Measurements from ENCODE around the gene A4GALT.

A4GALT gene

DNA sequence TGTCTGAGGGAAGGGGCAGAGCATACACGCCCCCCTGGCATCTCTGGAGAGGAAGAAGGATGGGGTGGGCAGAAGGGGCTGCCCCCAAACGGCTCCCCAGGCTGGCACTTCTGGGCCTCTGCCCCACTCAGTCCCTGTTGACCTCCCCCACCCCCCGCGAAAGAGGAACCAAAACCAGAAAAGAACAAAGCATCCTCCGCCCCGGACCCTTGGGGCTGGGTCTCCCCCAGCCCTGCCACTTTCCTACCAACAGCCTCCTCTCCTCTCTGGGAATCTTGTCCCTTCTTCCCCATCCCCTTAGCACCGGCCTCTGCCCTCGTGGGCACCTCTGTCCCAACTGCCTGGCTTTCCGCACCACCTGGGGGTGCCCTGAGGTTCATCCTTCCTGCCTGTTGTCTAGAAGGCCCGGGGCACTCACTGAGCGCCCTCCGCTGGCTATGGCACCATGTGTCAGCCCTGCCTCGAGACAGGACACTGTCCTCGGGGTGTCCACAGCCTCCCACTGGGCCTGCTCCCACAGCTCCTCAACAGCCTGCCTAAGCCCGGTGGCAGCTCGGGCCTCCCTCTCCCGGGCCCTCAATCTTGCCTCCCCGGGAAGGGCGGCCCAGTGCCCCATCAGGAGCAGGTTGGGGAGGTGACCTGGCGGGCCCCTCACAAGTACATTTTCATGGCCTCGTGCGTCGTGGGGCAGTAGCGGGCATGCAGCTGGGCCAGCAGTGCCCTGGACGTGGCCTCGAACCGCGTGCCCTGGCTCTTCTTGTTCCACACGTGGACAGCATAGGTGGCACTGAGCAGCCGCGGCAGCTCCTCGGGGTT is 28.2 kb downstream of the A4GALT start:
- Histone ChIP-seq H3K36me3 (no peaks in the 10 kb centered on the region), H3K27me3 (ENCODE audit: insufficient read depth, low read depth, severe bottlenecking) (no peaks in the 10 kb centered on the region), H3K27ac (no peak overlapping the region), H3K4me3 (ENCODE audit: low read depth, low read length) (no peak overlapping the region), H3K9me3 (ENCODE audit: severe bottlenecking) (no peaks in the 10 kb centered on the region)
- DNase-seq = no peak
- TF ChIP-seq, protein P1, sequence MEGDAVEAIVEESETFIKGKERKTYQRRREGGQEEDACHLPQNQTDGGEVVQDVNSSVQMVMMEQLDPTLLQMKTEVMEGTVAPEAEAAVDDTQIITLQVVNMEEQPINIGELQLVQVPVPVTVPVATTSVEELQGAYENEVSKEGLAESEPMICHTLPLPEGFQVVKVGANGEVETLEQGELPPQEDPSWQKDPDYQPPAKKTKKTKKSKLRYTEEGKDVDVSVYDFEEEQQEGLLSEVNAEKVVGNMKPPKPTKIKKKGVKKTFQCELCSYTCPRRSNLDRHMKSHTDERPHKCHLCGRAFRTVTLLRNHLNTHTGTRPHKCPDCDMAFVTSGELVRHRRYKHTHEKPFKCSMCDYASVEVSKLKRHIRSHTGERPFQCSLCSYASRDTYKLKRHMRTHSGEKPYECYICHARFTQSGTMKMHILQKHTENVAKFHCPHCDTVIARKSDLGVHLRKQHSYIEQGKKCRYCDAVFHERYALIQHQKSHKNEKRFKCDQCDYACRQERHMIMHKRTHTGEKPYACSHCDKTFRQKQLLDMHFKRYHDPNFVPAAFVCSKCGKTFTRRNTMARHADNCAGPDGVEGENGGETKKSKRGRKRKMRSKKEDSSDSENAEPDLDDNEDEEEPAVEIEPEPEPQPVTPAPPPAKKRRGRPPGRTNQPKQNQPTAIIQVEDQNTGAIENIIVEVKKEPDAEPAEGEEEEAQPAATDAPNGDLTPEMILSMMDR (IDR thresholded peaks at IDR 0.05; ENCODE audit: low read depth, low read length) = peak; percentile 37; the same call in 1 of the 2 replicates

DNA sequence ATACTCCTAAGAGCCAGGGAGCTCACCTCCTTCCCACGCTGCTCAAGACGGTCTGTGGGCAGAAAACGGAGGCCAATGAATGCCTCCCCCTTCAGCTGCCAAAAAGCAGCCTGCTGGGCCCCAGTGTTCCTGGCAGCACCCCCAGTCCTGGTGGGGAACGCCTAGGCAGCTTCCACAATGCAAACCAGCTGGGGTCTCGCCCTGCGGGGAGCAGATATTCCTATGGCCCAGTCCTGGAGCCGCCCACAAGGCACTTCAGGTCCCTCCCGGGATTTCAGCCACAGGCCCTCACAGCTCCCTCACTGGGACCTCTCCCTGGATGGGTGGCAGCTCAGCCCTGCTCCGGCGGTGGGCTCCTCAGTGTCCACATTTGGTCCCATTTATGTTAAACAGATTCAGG is 29.2 kb downstream of the A4GALT start:
- Histone ChIP-seq H3K36me3 (no peaks in the 10 kb centered on the region), H3K4me3 (ENCODE audit: low read depth, low read length) (no peak overlapping the region), H3K27ac (no peak overlapping the region), H3K9me3 (ENCODE audit: severe bottlenecking) (no peaks in the 10 kb centered on the region), H3K27me3 (ENCODE audit: insufficient read depth, low read depth, severe bottlenecking) (no peaks in the 10 kb centered on the region)
- DNase-seq = no peak
- TF ChIP-seq, protein P1 (IDR thresholded peaks at IDR 0.05; ENCODE audit: low read depth, low read length) = no peak

DNA sequence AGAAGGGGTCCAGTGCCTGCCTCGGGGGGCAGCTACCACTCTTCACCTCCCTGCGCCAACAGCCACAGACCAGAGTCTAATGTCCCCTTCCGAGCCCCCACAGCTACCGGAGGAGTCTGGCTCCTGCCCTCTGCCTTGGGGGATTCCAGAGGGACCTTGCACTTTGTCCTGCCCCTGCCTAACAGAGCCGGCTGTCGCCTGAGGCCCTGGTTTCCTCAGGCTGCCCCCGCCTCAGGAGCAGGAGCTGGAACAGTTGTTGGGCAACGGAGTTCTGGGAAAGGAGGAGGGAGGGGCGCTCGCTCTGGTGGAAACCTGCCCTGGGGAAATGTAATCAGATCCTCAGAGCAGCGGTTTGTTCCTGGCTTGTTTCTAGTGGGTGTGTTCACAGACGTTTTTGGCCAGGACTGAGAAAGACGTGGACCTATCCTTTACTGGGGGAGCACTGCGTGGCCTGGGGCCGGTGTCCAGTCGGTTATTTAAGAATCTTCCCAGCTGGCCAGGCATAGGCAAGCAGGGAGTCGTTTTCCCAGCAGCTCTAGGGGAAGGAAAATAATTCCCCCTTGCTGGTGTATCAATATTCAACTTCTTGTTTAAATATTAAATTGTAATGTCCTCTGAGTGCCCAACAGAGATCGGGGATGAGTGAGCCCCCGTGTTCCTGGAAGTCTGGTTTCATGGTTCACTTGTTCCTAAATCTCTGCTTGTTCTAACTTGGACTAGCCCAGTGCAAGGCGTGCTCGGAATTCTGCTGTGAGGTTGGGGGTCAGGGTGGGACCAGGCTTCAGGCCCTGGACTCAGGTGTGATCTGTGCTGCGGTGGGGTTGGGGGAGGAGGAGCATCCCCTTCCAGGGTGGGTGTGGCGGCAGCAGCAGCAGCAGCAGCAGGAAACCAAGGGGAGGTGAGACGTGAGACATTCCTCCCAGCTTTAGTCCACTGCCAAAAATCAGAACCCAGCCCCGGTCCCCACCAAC is 32.1 kb downstream of the A4GALT start:
- no peaks in the 10 kb centered on the region for H3K27me3 ChIP-seq (ENCODE audit: insufficient read depth, low read depth, severe bottlenecking)
- no peak overlapping the region for H3K4me3 ChIP-seq (ENCODE audit: low read depth, low read length)
- peak; percentile 59 for DNase-seq
- no peaks in the 10 kb centered on the region for H3K9me3 ChIP-seq (ENCODE audit: severe bottlenecking)
- TF ChIP-seq, protein P1 (IDR thresholded peaks at IDR 0.05; ENCODE audit: low read depth, low read length) = no peak
- H3K27ac ChIP-seq = peak overlapping the region; percentile 8; the same call in 1 of the 2 replicates
- H3K36me3 ChIP-seq = no peaks in the 10 kb centered on the region

DNA sequence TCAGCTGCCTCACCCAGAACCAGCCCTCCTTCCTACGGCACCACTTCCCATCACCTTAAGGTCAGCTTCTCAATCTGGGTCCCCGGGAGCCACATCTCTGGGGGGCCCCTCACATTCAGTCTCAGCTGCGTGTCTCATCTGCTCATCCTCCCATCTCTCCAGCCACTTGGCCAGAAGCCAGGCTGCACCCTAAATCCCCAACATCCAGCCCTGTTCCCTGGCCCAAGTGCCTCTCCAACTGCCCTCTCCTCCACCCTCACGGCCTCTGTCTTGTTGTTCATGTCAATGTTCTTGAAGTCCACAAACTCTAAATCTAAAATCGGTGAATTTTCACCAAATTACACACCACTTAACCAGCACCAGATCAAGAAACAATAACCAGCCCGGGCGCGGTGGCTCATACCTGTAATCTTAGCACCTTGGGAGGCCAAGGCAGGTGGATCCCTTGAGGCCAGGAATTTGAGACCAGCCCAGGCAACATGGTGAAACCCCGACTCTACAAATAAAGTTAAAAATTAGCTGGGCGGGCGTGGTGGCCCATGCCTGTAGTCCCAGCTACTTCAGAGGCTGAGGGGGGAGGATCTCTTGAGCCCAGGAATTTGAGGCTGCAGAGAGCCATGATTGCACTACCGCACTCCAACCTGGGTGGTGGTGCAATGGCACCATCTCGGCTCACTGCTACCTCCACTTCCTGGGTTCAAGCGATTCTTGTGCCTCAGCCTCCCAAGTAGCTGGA is 33.7 kb downstream of the A4GALT start:
- H3K27me3 ChIP-seq (ENCODE audit: insufficient read depth, low read depth, severe bottlenecking) = no peaks in the 10 kb centered on the region
- no peak overlapping the region for H3K27ac ChIP-seq
- TF ChIP-seq, protein P1 (IDR thresholded peaks at IDR 0.05; ENCODE audit: low read depth, low read length) = no peak
- H3K9me3 ChIP-seq (ENCODE audit: severe bottlenecking) = no peaks in the 10 kb centered on the region
- H3K4me3 ChIP-seq (ENCODE audit: low read depth, low read length) = no peak overlapping the region
- no peaks in the 10 kb centered on the region for H3K36me3 ChIP-seq
- no peak for DNase-seq

DNA sequence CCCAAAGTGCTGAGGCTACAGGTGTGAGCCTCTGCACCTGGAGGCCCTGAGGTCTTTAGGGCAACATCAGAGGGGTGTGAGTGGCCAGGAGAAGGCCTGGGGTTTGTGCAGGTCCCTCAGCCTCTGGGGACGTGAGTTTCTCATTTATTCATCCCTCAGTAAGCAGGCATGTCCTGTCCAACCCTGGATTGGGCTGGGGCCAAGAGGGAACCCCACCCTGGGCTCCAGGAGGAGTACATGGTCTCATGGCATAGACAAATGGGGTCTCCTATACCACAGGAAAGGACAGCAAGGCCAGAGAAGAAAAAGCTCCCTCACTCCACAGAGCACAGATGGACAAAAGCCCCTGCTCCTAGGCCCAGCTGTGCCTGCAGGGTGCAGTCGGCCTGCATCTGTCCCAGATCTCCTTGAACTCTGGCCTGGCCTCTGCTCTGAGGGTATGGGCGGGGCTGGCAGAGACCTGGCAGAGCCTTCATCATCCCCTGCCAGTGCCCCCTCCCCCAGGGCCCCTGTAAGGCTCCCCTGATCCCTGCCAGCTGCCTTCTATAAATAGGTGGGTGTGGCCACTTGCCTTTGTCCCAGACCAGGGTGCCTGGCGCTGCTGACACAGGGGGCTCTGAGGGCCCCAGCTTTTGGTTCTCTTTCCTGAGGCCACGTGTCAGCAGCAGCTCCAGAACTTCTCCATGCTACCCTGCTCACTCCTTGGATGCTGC is 34.6 kb downstream of the A4GALT start:
- Histone ChIP-seq H3K27ac (no peak overlapping the region), H3K4me3 (ENCODE audit: low read depth, low read length) (no peak overlapping the region), H3K36me3 (no peaks in the 10 kb centered on the region), H3K27me3 (ENCODE audit: insufficient read depth, low read depth, severe bottlenecking) (no peaks in the 10 kb centered on the region), H3K9me3 (ENCODE audit: severe bottlenecking) (no peaks in the 10 kb centered on the region)
- TF ChIP-seq, protein P1 (IDR thresholded peaks at IDR 0.05; ENCODE audit: low read depth, low read length) = no peak
- DNase-seq = no peak
